ENCODE results near the gene PRKAR2B. TPM values are rescaled to one million over a fixed set of nuclear protein-coding genes. Genes with fewer than 3 reads are reported as not detected.

Gene PRKAR2B
- total and polyA plus RNA-seq, 12 donors = 30.4 to 212 (median 82.9) TPM

- Histone ChIP-seq H3K27ac (no peak overlapping the region), H3K4me1 (replicated peaks in 1 of 2) (no peaks in the 10 kb centered on the region), H3K9me3 (replicated peaks in 1 of 3) (no peaks in the 10 kb centered on the region), H3K36me3 (replicated peaks in 1 of 2) (no peaks in the 10 kb centered on the region), H3K4me3 (no peak overlapping the region), H3K27me3 (no peaks in the 10 kb centered on the region)
- WGBS, 4 donors = 94 to 98% (median 95%) methylated on average over 7 of the region's 7 CpGs
- DNase-seq = no peak
- intact Hi-C loops (cut with DNase I) = loop anchor here in 1 of 2 donors (10.0 kb wide), 1 partner anchor 202 kb away; no protein-coding TSS in a partner anchor
- no peak for TF ChIP-seq POLR2A (IDR thresholded peaks at IDR 0.05)
- no peak for TF ChIP-seq CTCF (IDR thresholded peaks at IDR 0.05)
These were observed 112.6 kb downstream of the PRKAR2B start for GRCh38 chr7:107157091-107157490.

GRCh38 chr7:107158028-107158427, 113.5 kb downstream of the PRKAR2B start:
- no peaks in the 10 kb centered on the region for H3K36me3 ChIP-seq (replicated peaks in 1 of 2)
- H3K9me3 ChIP-seq (replicated peaks in 1 of 3) = no peaks in the 10 kb centered on the region
- WGBS, 4 donors = 85 to 90% (median 89%) methylated on average over 2 of the region's 2 CpGs
- DNase-seq = no peak
- no peaks in the 10 kb centered on the region for H3K4me1 ChIP-seq (replicated peaks in 1 of 2)
- no peak overlapping the region for H3K27ac ChIP-seq
- H3K4me3 ChIP-seq = no peak overlapping the region
- TF ChIP-seq CTCF (IDR thresholded peaks at IDR 0.05) = no peak
- H3K27me3 ChIP-seq = no peaks in the 10 kb centered on the region
- intact Hi-C loops (cut with DNase I) = loop anchor here in 1 of 2 donors (10.0 kb wide), 1 partner anchor 203 kb away; no protein-coding TSS in a partner anchor

- intact Hi-C loops (cut with DNase I) = no loop called here
- WGBS, 4 donors = 48 to 68% (median 58%) methylated on average over 2 of the region's 2 CpGs
- no peak for TF ChIP-seq POLR2A (IDR thresholded peaks at IDR 0.05)
- TF ChIP-seq CTCF (IDR thresholded peaks at IDR 0.05) = no peak
- Histone ChIP-seq H3K27me3 (no peaks in the 10 kb centered on the region), H3K27ac (no peak overlapping the region), H3K4me1 (replicated peaks in 1 of 2) (no peaks in the 10 kb centered on the region), H3K9me3 (replicated peaks in 1 of 3) (no peaks in the 10 kb centered on the region), H3K36me3 (replicated peaks in 1 of 2) (no peaks in the 10 kb centered on the region), H3K4me3 (no peak overlapping the region)
- no peak for DNase-seq
These were observed 115.9 kb downstream of the PRKAR2B start for GRCh38 chr7:107160389-107160788.

- DNase-seq = no peak
- 88 to 96% (median 92%) methylated on average over 3 of the region's 3 CpGs for WGBS, 4 donors
These were observed 116.9 kb downstream of the PRKAR2B start for GRCh38 chr7:107161415-107161814.

GRCh38 chr7:107162475-107162874, 118.0 kb downstream of the PRKAR2B start:
- WGBS, 4 donors = 59 to 66% (median 64%) methylated on average over 5 of the region's 5 CpGs
- Histone ChIP-seq H3K9me3 (replicated peaks in 1 of 3) (no peaks in the 10 kb centered on the region), H3K4me3 (no peak overlapping the region), H3K27me3 (no peaks in the 10 kb centered on the region), H3K27ac (no peak overlapping the region), H3K4me1 (replicated peaks in 1 of 2) (peaks cover 0 to 6% of the 10 kb centered on the region in 2 donors), H3K36me3 (replicated peaks in 1 of 2) (no peaks in the 10 kb centered on the region)
- no peak for DNase-seq
- intact Hi-C loops (cut with DNase I) = no loop called here
- TF ChIP-seq CTCF (IDR thresholded peaks at IDR 0.05) (no peak), POLR2A (IDR thresholded peaks at IDR 0.05) (no peak)

More at GRCh38 chr7:107161415-107161814, 116.9 kb downstream of the PRKAR2B start:
- intact Hi-C loops (cut with DNase I) = no loop called here
- Histone ChIP-seq H3K27me3 (no peaks in the 10 kb centered on the region), H3K4me1 (replicated peaks in 1 of 2) (no peaks in the 10 kb centered on the region), H3K36me3 (replicated peaks in 1 of 2) (no peaks in the 10 kb centered on the region), H3K4me3 (no peak overlapping the region), H3K27ac (no peak overlapping the region), H3K9me3 (replicated peaks in 1 of 3) (no peaks in the 10 kb centered on the region)
- TF ChIP-seq POLR2A (IDR thresholded peaks at IDR 0.05) = no peak
